Endodermal cell (in vitro differentiated cells): ENCODE data around the gene GAS6. TPM values are rescaled to one million over a fixed set of nuclear protein-coding genes. Genes with fewer than 3 reads are reported as not detected.

Source experiments
- DNase-seq: peaks from one replicate; pipeline ENCODE4 v3.0.0-alpha.2; 2017
- H3K27ac ChIP-seq: 2 replicates; pipeline ENCODE4 v1.5.1; 2013; ENCODE audit warnings: mild to moderate bottlenecking, low read depth, low read length, moderate library complexity
- H3K27me3 ChIP-seq: 2 replicates; pipeline ENCODE4 v1.6.1; 2013; ENCODE audit warnings: mild to moderate bottlenecking, low read length, moderate library complexity; ENCODE audit not compliant: insufficient read depth, control insufficient read depth, poor library complexity, severe bottlenecking
- H3K36me3 ChIP-seq: 2 replicates; pipeline ENCODE4 v1.7.0; 2013; ENCODE audit warnings: mild to moderate bottlenecking, low read length, moderate library complexity; ENCODE audit not compliant: control insufficient read depth, insufficient read depth
- H3K4me1 ChIP-seq: one replicate; pipeline ENCODE4 v1.7.0; 2013; ENCODE audit warnings: low read length; ENCODE audit not compliant: control insufficient read depth, insufficient read depth
- H3K4me3 ChIP-seq: 2 replicates; pipeline ENCODE4 v1.5.1; 2013; ENCODE audit warnings: mild to moderate bottlenecking, low read length, moderate library complexity
- H3K9ac ChIP-seq: 2 replicates; pipeline ENCODE4 v1.6.1; 2013; ENCODE audit warnings: mild to moderate bottlenecking, low read length, moderate library complexity; ENCODE audit not compliant: poor library complexity, severe bottlenecking; ENCODE audit errors: extremely low read depth
- H3K9me3 ChIP-seq: 2 replicates; pipeline ENCODE4 v1.6.1; 2013; ENCODE audit warnings: mild to moderate bottlenecking, low read length, moderate library complexity; ENCODE audit not compliant: control insufficient read depth
- H3K27ac Mint-ChIP-seq: 2 replicates; pipeline ENCODE4 v1.8.0; 2020; ENCODE audit warnings: mixed read lengths
- H3K27me3 Mint-ChIP-seq: 2 replicates; pipeline ENCODE4 v1.8.0; 2021; ENCODE audit warnings: mild to moderate bottlenecking, mixed read lengths; ENCODE audit not compliant: insufficient read depth
- H3K36me3 Mint-ChIP-seq: 2 replicates; pipeline ENCODE4 v1.8.0; 2020; ENCODE audit warnings: low read depth, mixed read lengths
- H3K4me1 Mint-ChIP-seq: 2 replicates; pipeline ENCODE4 v1.8.0; 2020; ENCODE audit warnings: mixed read lengths
- H3K4me3 Mint-ChIP-seq: 2 replicates; pipeline ENCODE4 v1.8.0; 2020; ENCODE audit warnings: mild to moderate bottlenecking, moderate library complexity, mixed read lengths
- H3K9me3 Mint-ChIP-seq: 2 replicates; pipeline ENCODE4 v1.8.0; 2020; ENCODE audit warnings: mild to moderate bottlenecking, mixed read lengths
- WGBS, 2 experiments: methylation state at CpG; one replicate each; pipeline versions ENCODE4 v1.1.5 to v1.1.7; 2013; ENCODE audit warnings: missing lambda C conversion rate in 2 of 2, mixed read lengths in 1 of 2; ENCODE audit not compliant: insufficient coverage in 1 of 2, insufficient read length in 1 of 2; 5-methylcytosine and 5-hydroxymethylcytosine counted together
- total RNA-seq, 2 donors: library from RNA; stranded (reverse); fragmentation: NEBNext Ultra II Directional in 1 of 2; extraction: Animal tissue kit (Norgen Biotek cat#: 25700) in 1 of 2; gene quantifications; 2 replicates in 1 of 2; 3 replicates in 1 of 2; pipeline ENCODE4 v1.2.1, GENCODE V29; 2021
- TF ChIP-seq, protein P1 (sequence below): fragments of 200-600 bp; sonication (generic); conservative IDR thresholded peaks from 2 replicates; pipeline ENCODE4 v1.5.0; 2021; ENCODE audit warnings: antibody characterized with exemption, mild to moderate bottlenecking

The GAS6 gene
- total RNA-seq, 2 donors from 2014 or later, result 45.7 to 49.6 TPM

DNA sequence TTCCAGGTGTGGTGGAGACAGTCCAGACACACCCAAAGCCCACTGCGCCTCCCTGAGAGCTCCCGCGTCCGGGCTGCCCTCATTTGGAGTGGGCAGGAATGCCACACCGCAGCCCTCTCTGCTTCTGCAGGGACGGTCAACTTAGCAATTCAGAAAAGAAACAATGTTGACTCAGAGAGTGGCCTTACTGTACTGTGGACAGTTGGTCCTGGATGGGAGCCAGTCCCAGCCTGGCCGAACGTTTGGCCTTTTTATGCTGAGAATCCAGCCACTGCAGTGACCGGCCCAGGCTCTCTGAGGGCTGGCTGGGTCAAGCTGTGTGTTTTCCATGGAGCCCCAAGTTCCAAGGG is 7.2 kb downstream of the GAS6 start:
- Mint-ChIP-seq H3K4me1 (peaks cover 43% of the 10 kb centered on the region), H3K27me3 (no peaks in the 10 kb centered on the region), H3K27ac (no peak overlapping the region), H3K4me3 (no peak overlapping the region), H3K36me3 (no peaks in the 10 kb centered on the region), H3K9me3 (no peaks in the 10 kb centered on the region)
- no peaks in the 10 kb centered on the region for H3K9me3 ChIP-seq
- no peak overlapping the region for H3K4me3 ChIP-seq
- DNase-seq, result peak; percentile 39
- TF ChIP-seq, protein P1, sequence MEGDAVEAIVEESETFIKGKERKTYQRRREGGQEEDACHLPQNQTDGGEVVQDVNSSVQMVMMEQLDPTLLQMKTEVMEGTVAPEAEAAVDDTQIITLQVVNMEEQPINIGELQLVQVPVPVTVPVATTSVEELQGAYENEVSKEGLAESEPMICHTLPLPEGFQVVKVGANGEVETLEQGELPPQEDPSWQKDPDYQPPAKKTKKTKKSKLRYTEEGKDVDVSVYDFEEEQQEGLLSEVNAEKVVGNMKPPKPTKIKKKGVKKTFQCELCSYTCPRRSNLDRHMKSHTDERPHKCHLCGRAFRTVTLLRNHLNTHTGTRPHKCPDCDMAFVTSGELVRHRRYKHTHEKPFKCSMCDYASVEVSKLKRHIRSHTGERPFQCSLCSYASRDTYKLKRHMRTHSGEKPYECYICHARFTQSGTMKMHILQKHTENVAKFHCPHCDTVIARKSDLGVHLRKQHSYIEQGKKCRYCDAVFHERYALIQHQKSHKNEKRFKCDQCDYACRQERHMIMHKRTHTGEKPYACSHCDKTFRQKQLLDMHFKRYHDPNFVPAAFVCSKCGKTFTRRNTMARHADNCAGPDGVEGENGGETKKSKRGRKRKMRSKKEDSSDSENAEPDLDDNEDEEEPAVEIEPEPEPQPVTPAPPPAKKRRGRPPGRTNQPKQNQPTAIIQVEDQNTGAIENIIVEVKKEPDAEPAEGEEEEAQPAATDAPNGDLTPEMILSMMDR, result no peak
- no peak overlapping the region for H3K27ac ChIP-seq
- H3K36me3 ChIP-seq, result peaks cover 8% of the 10 kb centered on the region
- H3K27me3 ChIP-seq, result no peaks in the 10 kb centered on the region
- 93 to 96% methylated on average over 9 of the region's 9 CpGs for WGBS, 2 experiments
- H3K4me1 ChIP-seq, result peaks cover 19% of the 10 kb centered on the region
- H3K9ac ChIP-seq, result no peak overlapping the region

DNA sequence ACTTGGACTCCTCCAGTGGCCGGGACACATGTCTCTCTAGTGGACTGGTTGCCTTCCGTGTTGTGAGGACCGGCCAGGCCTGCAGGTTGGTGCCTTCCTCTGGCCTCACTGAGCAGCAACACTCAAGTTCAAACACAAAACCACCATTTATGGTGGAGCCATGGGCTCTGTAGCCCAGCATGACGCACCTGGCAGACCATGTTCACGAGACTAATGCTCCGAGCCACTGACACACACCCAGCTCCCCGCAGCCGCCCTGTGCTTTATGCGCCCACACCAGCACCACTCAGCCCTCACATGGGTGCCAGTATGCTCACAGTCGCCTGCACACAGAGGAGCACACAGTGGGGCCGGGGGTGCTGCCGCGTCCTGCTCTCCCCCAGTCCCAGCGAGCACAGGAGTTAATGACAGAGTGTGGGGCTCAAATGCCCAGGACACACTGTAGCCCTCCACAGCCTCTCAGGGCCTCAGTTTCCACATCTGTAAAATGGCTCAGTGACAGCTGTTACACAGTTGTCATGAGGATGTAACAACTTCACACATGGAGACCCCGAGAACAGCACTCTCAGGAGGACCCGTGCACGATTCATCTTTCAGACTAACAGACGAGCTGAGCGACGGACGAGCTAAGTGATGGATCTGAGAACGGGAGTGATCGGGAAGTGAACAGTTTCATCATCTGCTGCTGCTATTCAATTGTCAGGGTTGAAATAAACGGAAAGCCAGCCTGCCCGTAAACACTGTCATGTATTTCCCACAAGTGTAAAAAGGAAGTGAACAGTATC is 7.8 kb downstream of the GAS6 start:
- DNase-seq, result peak; percentile 31
- no peaks in the 10 kb centered on the region for H3K27me3 ChIP-seq
- no peaks in the 10 kb centered on the region for H3K9me3 ChIP-seq
- no peaks in the 10 kb centered on the region for H3K27me3 Mint-ChIP-seq
- no peak overlapping the region for H3K27ac Mint-ChIP-seq
- H3K4me3 ChIP-seq, result no peak overlapping the region
- H3K27ac ChIP-seq, result no peak overlapping the region
- H3K4me1 Mint-ChIP-seq, result peaks cover 37% of the 10 kb centered on the region
- TF ChIP-seq, protein P1, result no peak
- no peak overlapping the region for H3K4me3 Mint-ChIP-seq
- peaks cover 16% of the 10 kb centered on the region for H3K4me1 ChIP-seq
- no peaks in the 10 kb centered on the region for H3K9me3 Mint-ChIP-seq
- no peak overlapping the region for H3K9ac ChIP-seq
- WGBS, 2 experiments, result 93 to 94% methylated on average over 20 to 25 of the region's 25 CpGs
- no peaks in the 10 kb centered on the region for H3K36me3 Mint-ChIP-seq
- peaks cover 12% of the 10 kb centered on the region for H3K36me3 ChIP-seq

DNA sequence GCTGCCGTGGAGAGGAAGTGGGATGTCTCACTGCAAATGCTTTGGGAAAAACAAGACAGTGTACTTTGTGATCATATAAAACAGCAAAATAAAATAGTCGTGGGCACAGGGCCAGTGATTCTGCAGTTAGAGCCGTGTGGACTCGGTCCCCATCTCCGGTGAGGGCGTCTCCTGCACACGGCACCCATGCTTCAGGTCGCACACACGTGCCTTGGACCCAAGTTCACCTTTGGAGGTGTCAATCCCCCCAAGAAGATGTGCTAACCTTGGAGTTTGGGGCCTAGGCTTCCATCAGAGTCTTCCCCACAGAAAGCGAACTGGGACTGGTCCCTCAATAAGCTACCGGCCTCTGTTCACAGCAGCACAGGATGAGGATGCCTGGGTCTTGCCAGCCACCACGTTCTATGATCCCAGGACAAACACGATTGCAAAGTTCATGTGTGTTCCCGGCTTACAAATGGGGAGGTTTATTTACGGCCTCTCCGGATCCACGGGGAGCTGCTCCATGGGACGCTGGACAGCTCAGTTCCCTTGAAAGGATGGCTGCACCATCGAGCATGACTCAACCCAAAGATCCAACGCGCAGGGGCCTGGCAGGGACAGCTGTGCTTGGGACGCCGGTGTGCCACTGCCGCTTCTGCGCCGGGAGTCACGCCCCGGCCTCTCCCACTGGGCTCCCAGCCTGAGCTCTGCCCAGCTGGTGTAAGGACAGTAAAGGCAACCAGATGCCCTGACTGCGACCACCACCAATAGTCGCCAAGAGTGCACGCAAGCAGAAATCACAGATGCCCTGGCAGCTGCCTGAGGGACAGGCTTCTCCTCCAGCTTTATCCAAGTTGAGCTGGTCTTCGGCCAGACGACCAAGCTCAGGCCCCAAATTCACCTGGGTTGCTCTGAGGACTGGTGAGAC is 8.6 kb downstream of the GAS6 start:
- no peak overlapping the region for H3K9ac ChIP-seq
- TF ChIP-seq, protein P1, result no peak
- WGBS, 2 experiments, result 93% methylated on average over 31 to 33 of the region's 33 CpGs

More for the DNA sequence above, 8.6 kb downstream of the GAS6 start:
- H3K27ac ChIP-seq, result no peak overlapping the region
- H3K4me1 ChIP-seq, result peaks cover 10% of the 10 kb centered on the region
- peaks cover 15% of the 10 kb centered on the region for H3K36me3 ChIP-seq
- no peak overlapping the region for H3K4me3 Mint-ChIP-seq
- no peaks in the 10 kb centered on the region for H3K36me3 Mint-ChIP-seq
- peak; percentile 24 for DNase-seq
- no peaks in the 10 kb centered on the region for H3K27me3 ChIP-seq
- no peak overlapping the region for H3K27ac Mint-ChIP-seq
- H3K4me1 Mint-ChIP-seq, result peaks cover 29% of the 10 kb centered on the region
- H3K4me3 ChIP-seq, result no peak overlapping the region
- no peaks in the 10 kb centered on the region for H3K9me3 ChIP-seq
- H3K27me3 Mint-ChIP-seq, result no peaks in the 10 kb centered on the region
- no peaks in the 10 kb centered on the region for H3K9me3 Mint-ChIP-seq
